NCI-H748 treated with DMSO at 0.1 percent for 48 hours (cell line): ENCODE measurements around the gene C17orf50.
A peak's percentile ranks its signal among the peaks of the same experiment; 100 is the strongest.

Source experiments
- DNase-seq: peaks from one replicate; lab custom pipeline; 2025; lab: John Stamatoyannopoulos, UW

The C17orf50 gene

DNA sequence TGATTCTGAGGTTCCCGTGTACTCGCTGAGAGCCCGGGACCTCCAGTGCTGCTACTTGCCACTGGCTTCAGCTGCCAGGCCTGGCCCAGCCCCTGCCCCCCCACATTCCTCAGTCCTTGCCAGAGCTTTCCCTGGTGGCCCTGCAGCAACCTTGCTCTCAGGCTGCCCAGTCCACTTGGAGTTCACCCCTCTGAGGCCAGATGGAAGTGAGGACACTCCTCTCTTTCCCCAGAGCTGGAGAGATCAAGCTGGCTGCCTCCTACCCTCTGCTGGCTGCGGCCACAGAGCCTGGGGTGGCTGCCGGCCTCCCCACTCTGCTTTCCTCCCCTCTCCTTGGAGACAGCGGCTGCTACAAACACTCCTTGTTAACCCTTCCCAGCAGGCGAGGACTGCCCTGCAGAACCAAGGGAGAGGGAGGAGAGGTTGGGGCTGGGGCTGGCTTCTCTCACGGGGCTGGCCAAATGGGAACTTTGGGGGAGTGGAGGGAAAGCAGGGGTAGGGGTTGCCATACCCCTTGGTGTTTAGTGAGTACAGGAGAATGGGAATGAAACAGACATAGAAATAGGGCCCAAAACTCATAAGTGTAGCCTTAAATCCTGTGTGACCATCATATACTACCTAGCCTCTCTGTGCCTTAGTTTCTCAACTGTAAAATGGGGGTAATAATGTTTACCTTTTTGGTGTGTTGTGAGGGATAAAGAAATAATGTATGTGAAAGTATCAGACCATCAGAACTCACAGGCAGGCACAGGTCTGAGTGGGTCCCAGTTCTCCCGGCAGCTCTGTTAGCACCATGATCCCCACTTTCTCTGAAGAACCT, 7.5 kb upstream of the C17orf50 start, which contains the start of gene GAS2L2:
Gene GAS2L2 (minus strand): TSS at position 295 of the 820 bp plus-strand sequence. CDS start 389 bp downstream, outside the sequence.
- DNase-seq, result no peak

DNA sequence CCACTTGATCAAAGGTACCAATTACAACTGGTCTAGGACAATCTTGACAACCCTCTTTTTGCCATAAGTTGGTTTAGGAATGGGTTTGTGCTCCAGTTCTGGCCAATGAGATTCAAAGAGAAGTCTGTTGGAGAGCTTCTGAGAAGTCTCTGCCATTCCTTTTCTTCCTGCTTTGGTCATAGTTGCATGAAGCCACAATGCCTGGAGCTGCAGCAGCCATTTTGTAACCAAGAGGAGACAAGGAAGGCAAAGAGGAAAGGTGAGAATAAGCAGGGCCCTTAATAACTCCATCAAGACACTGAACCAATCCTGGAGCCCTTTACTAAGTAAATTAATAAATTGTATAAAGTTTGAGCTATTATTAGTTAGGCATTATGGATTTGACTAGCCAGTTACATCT, 3.4 kb upstream of the C17orf50 start:
- no peak for DNase-seq

DNA sequence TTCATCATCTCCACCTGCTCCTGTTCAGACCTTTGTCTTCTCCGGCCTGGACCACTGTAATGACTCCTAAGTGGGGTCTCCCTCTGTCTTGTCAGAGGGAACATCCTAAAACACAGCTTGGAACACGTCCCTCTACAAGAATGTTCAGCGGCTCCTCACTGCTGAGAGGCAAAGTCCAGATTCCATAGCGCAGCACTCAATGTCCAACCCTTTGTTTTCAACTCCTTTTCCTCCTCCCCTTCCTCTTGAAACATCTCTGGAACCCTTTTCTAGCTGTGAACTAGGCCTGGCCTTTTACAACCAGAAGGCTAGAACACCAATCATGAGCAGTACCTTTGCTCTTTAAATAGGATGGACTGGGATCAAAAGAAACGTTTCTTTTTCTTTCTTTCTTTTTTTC, 914 bp downstream of the C17orf50 start:
- no peak for DNase-seq

DNA sequence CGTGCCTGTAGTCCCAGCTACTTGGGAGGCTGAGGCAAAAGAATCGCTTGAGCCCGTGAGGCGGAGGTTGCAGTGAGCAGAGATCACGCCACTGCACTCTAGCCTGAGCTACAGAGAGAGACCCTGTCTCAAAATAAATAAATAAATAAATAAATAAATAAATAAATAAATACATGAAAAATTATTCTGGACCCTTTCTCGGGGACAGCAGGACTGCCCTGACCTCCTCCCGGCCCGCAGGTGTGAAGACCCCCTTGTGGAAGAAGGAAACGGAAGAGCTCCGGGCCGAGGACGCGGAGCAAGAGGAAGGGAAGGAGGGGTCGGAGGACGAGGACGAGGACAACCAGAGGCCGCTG, 3.1 kb downstream of the C17orf50 start:
- DNase-seq, result no peak

DNA sequence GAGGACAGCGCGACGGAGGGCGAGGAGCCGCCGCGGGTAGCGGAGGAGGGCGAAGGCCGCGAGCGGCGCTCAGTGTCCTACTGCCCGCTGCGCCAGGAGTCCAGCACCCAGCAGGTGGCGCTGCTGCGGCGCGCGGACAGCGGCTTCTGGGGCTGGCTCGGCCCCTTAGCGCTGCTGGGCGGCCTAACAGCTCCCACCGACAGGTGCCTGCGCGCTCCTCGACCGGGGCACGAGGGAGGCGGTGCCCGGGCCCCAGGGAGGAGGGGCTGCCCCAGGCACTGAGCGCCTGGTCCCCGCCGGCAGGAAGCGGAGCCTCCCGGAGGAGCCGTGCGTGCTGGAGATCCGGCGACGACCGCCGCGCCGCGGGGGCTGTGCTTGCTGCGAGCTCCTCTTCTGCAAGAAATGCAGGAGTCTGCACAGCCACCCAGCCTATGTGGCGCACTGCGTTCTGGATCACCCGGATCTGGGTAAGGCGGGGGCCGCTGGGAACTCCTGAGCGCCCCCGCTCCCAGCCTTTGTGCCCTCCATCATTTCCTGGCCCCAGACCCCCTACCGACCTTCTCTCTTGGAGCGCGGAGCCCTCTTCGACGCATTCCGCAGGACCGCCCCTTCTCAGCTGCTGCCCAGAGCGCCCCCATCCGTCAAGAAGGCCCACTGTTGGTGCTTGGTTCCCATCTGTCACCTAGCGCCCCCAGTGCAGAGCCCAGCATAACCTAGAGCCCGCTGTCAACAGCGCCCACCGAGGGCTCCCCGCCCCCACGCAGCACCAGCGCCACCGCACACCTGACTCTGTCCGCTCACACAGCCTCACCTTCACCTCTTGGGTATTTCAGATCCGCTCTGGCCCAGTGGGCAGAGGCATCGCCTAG, 3.7 kb downstream of the C17orf50 start:
- DNase-seq, result peak; percentile 68

DNA sequence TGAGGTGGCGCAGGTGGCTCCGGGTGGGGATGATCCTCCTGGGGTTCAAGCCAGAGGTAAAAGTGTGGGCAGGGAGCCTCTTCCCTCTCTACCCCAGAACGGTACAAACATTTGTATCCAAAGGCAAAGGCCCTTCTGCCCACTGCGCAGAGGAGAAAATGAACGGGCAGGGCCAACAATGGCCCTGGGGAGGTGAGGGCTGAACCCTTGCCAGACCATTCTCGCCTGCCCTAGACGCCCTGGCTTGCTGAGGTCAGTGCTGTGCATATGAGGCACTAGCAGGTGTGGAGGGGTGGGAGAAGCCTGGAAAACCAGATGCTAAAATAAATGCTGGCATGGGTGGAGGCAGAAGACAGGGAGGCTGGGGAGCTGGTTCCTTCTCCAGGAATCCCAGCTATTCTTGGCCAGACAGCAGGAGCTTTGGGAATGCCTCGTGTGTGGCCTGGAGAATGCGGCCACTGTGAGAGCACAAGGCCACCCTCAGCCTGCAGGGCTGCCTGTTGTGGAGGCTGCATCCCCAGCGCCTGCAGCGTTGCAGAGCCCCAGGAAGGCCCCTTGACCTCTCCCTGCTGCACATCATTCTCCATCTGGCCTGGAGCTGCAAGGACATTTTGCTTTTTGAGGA, 4.5 kb downstream of the C17orf50 start:
- no peak for DNase-seq

DNA sequence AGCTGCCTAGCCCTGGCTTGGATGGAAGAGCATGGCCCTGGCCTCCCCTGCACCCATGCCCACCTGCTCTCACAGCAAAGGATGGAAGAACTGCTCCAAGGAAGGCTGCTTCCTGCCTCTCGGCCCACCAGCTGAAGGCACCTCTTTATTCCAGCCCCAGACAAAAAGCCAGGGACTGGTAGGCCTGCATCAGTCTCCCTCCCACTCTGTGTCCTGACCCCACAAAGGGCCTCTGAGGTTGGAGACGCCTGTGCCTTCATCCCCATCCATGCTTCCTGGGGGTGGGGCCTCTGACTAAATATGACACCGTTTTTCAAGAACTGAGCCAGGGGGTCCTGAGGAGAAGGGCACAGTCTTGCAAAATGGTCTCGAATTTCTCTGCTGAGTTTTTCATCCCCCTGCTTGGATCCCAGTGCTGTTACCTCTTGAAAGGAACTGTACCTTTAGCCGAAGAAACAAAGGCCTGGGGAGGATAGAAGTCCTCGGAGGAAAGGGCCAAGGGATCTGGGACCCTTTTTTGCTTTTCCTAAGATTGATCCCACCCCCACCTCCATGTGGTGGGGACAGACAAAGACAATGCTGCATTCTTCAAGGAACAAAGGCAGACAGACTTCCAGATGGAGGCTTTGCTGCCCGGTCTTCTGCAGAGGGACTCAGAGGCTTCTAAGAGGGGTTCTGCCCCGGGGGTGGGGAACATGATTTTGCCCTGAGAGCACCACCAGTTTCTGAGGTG, 5.2 kb downstream of the C17orf50 start:
- no peak for DNase-seq

DNA sequence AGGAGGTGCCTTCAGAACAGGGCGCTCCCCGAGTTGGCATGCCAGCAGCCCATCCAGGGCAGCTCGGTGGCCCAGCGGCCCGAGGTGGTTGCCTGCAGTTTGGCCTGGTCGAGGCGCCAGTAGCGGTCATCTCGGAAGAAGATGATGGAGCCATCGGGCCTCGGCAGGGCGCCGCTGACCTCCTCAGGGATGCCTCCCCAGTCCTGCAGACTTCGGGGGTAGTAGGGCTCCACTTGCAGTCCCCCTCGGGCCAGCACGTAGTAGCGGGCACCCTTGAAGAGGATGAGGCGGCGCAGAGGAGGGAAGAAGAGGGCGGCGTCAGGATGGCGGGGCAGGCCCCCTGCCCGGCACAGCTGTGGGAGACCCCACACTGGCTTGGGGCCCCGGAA, 5.8 kb downstream of the C17orf50 start:
- DNase-seq, result no peak

DNA sequence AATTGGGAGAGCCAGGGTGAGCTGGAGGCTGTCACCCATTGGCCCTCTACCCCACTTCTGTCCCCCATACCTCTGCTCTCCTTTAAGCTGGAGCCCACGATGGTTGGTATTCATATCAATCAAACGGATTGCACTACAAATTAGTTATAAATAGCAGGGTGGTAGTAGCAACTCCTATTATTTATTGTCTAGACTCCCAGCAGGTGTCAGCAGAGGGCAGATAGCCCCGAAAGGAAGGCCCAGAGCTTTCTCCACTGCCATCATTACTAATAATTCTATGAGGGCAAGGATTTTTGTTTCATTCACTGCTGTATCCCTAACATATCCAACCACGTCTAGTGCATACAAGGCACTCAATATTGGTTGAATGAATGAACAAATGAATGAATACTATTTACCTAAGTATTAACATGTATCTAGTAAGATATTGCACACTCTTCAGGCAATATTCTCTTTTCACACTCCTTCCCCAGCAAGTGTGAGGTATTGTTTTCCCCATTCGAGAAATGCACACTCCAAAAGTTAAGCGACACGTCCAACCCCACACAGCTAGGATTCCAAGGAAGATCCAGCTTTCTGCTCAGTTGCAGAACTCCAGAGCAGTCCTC, 6.3 kb downstream of the C17orf50 start:
- no peak for DNase-seq

DNA sequence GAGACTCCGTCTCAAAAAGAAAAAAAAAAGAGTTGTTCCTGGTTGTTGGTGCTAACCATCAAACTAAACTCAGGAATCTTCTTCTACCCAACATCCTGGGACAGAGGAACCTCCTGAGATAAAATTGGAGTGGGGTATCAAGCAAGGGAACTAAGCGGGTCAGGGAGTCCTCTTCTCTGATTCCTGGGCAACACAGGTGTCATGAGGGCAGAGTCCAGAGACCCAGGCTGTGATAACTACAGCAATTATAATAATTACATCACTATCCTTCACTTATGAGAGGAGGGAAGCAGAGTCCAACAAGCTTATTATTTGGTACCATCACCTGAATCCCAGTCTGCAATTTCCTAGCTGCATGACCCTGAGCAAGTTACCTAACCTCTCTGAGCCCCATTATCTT, 8.1 kb downstream of the C17orf50 start:
- DNase-seq, result no peak

DNA sequence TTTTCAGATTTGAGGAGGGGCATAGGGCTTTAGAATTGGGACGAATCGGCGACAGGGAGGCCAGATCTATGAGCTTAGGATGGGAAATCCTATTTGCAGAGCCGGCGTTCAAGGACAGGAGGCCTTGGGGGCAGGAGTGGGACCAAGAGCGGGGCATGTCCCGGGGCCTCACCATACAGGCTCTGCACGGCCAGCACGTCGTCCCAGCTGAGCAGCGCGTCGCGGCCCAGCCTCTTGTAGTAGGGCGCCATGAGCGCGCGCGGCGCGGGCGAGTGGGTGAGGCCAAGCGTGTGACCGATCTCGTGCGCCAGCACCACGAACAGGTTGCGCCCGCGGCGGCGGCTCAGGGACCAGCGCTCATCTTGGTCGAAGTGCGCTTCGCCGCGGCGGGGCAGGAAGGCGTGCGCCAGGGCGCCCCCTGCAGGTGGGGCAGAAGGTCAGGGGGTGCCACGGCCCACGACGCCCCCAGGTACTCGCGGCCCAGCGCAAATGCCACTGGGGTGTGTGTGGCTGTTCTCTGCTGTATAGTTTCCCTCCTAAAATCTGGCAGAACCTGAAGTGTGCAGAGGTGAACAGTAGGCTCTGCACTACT, 9.3 kb downstream of the C17orf50 start:
- no peak for DNase-seq

DNA sequence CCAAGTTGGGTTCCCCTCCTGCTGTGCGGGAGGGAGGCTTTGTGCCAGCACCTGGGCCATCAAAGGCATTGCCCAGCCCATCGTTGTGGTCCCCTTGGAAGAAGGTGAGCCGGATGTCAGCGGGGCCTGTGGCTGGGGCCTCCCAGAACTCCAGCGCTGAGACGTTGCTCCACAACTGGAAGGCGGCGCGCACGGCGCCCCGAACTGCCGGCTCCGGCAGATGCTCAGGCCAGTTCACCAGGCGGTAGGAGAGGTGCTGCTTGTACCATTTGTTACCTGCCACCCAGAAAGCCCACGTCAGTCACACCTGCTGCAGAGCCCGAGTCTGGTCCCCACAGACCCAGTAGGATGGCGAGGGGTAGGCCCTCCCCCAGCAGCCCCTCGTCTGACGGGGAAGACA, 12.4 kb downstream of the C17orf50 start:
- no peak for DNase-seq

DNA sequence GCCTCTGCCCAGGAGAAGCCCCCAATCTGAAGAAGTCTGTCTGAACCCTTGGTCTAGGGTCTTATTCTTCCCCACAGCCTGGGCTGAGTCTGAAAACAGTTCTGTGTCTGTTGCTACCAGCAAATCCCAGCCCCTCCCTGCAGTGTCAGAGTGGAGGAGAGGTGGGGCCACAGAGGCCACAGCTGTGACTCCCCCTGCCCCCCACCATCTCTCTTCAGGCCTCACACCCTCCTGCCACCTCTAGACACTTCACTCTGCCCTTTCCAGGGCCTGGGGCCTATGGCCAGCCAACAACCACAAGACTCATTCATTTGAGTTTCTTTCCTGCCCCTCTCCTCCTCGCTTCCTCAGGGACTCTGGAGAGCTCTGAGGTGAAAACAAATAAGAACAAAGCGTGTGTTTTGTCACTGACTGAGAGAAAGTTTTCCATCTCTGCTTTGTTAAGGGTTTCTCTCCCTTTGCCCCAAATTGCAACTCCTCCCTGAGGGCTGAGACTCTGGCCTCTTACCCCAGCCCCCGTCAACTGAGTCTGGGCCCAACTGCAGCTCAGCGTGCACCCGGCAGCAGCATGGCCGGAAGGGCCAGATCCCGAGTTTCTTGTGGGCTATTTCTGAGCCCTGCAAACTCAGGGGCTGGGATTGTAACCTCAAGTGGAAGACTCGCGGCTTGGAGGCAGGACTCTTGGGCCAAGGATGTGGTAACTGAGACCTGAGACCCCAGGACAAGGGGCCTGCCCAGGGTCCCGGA, 13.2 kb downstream of the C17orf50 start:
- no peak for DNase-seq

DNA sequence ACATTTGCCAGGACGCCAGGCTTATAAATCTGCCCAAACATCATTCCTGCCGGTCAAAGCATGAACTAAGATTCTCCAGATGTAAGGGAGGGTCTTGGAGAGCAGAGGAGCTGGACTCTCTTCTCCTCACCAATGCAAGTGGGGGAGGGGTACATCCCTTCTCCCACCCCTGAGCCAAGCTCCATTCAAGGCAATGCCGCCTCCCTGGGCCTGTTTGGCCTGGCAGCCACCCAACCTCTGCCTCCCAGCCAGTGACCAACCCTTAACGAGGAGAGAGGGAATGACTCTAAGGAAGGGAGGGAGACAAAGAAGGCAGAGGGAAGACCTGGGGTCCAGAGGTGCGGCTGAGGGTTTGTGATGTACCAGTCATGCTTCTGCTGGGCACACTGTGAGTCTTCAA, 13.8 kb downstream of the C17orf50 start:
- no peak for DNase-seq

DNA sequence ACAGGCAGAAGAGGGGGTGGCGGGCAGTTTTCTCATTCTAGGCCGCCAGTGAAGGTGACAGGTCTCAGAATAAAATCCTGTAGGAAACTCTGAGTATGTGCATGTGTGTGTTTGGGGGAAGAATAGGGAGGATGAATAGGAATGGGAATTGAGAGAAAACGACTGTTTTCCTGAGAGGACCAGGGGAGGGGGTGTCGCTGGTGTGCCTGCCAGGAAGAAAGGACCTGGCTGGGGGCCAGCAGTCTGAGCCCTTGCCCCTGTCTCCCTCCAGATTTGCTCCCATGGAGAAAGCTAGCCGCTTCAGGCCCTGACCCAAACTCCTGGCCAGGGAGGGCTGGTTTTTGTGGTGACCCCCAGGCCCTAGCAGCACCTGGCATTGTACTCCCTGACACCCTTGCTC, 14.4 kb downstream of the C17orf50 start:
- no peak for DNase-seq

DNA sequence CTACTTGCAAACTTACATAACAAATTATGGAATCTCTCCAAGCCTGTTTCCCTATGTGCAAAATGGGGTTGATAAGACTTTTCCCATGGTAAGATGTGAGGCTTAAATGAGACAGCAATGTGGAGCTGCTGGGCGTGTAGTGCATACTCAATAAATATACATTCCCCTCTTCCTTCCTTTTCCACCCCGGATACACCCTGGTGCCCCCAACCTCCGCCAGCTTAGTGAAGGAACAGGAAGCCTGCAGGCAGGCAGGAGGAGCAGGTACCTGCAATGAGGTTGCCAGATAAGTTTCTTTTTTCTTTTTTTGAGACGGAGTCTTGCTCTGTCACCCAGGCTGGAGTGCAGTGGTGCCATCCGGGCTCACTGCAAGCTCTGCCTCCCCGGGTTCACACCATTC, 14.9 kb downstream of the C17orf50 start:
- DNase-seq, result no peak

DNA sequence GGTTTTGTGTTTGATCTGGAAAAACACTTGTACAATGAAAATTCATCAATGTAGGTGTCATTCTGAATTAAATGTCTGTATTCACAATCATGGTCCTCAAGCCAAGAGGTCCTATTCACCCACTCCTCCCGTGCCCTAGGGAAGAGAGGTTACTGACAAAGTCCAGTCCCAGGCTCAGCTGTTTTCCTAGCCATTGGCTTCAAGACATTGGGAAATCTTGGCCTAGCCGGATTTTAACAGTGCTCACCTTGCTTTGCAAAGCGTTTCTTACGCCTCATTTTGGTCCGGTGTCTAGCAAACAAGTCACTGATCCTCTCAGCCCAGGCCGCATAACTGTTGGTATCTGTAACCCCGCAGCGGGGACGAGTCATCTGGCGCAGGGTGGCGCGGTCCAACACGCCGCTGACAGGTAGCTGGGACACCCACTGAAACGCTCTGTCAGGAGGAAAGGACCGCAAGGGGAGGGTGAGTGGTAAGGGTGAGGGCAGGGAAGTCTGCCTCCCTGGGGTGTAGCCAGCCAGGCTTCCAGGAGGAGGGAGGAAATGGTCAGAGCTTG, 18.0 kb downstream of the C17orf50 start:
- DNase-seq, result no peak

DNA sequence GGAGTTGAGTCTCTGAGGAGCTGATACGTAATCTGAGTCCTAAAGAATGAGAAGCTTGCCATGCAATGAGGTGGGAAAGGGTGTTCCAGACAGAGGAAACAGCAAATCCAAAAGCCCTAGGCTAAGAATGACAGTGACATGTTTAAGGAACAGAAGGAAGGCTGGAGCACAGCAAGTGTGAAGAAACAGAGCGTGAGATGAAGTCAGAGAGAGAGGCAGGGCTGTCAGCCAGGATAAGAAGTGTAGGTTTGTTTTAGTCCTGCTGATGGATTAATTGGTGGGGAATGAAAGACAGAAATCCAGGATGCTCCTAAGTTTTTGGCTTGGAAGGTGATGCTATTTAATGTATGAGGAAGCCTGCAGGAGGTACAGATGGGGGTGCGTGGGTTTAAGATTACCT, 20.3 kb downstream of the C17orf50 start:
- DNase-seq, result no peak

DNA sequence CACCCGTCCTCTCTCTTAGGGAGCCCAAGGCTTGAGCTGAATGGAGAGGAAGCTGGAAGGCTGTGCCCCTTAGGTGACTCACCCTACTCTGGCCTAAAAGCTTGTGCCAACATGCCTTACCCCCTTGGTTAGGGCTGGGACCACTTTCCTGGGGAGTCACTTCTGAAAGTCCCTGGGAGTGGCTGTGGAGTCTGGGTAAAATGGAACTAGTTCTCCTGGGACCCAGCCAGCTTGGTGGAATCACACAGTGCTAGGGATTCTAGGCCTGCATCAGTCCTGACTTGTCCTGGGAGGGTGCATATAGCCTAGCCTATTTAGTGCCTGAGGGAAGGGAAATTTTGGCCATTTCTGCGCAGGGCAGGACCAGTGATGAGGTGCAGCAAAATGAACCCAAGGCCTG, 24.2 kb downstream of the C17orf50 start:
- no peak for DNase-seq

DNA sequence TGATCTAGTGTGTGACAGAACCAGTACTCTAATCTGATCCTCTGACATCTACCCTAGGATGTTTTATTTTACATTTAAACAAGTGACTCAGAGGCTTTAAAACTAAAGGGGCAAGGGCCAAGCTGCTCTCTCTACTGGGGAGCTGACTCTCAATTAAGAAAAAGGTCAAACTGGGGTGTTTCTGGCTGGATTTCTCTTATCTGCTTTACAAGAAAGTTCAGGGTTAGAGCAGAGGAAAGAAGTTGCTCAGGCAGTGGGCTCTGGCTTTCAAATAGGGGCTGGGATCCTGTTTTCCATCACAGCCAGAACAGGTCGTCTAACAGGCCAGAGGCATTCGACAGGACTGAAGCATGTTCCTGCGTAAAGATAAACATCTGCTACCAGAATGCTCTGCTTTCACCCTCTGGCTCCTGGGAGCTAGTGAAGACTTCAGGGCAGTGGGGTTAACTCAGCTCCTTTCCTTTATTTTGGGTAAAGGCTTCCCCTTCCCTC, 26.3 kb downstream of the C17orf50 start:
- DNase-seq, result no peak
